HepG2 (cell line): Measurements from ENCODE around the gene TPI1. TPM values are rescaled to one million over a fixed set of nuclear protein-coding genes. Genes with fewer than 3 reads are reported as not detected.
A peak's percentile ranks its signal among the peaks of the same experiment; 100 is the strongest.

Source experiments
- AKAP8 ChIP-seq: sonication (generic); formaldehyde crosslinking; IDR thresholded peaks from 2 replicates; pipeline ENCODE4 v1.5.1; 2020; ENCODE audit warnings: mild to moderate bottlenecking, missing genetic modification reagents
- ATF7 ChIP-seq, 2 experiments: fragments of 450-650 bp in 1 of 2; sonication (generic) in 1 of 2; formaldehyde crosslinking in 1 of 2; IDR thresholded peaks; 2 replicates each; pipeline versions ENCODE4 v1.4.0 to v1.6.1; 2016 to 2020; ENCODE audit warnings: antibody characterized with exemption in 1 of 2, mild to moderate bottlenecking in 1 of 2, missing genetic modification reagents in 1 of 2
- FOSL2 ChIP-seq: sonication (generic); formaldehyde crosslinking; IDR thresholded peaks from 2 replicates; pipeline ENCODE4 v1.4.0; 2020; ENCODE audit warnings: missing genetic modification reagents
- HDAC2 ChIP-seq: sonication (generic); formaldehyde crosslinking; IDR thresholded peaks from 2 replicates; pipeline ENCODE4 v1.4.0; 2020; ENCODE audit warnings: missing genetic modification reagents
- HNF1B ChIP-seq: sonication (generic); formaldehyde crosslinking; IDR thresholded peaks from 2 replicates; pipeline ENCODE4 v1.5.1; 2020; ENCODE audit warnings: mild to moderate bottlenecking, moderate library complexity, missing genetic modification reagents
- HNRNPK ChIP-seq: fragments of 200-400 bp; formaldehyde crosslinking; IDR thresholded peaks from 2 replicates; pipeline ENCODE4 v1.6.1; 2018; ENCODE audit warnings: low read length, low read depth, moderate library complexity, mild to moderate bottlenecking; ENCODE audit not compliant: poor library complexity, severe bottlenecking
- HOXD1 ChIP-seq: sonication (generic); formaldehyde crosslinking; IDR thresholded peaks from 2 replicates; pipeline ENCODE4 v1.5.0; 2020; ENCODE audit warnings: missing genetic modification reagents
- IRF2 ChIP-seq: IDR thresholded peaks from 2 replicates; pipeline ENCODE4 v1.6.1; 2018; ENCODE audit warnings: missing genetic modification reagents, missing compliant biosample characterization
- KAT8 ChIP-seq: IDR thresholded peaks from 2 replicates; pipeline ENCODE4 v1.6.1; 2016; ENCODE audit warnings: missing genetic modification reagents, missing compliant biosample characterization
- KDM2A ChIP-seq: sonication (generic); formaldehyde crosslinking; IDR thresholded peaks from 2 replicates; pipeline ENCODE4 v1.4.0; 2020; ENCODE audit warnings: low read depth, missing genetic modification reagents, borderline replicate concordance
- KLF12 ChIP-seq: sonication (generic); formaldehyde crosslinking; IDR thresholded peaks from 2 replicates; pipeline ENCODE4 v1.4.0; 2020; ENCODE audit warnings: missing genetic modification reagents, borderline replicate concordance
- MEF2D ChIP-seq: sonication (generic); formaldehyde crosslinking; IDR thresholded peaks from 2 replicates; pipeline ENCODE4 v1.5.1; 2020; ENCODE audit warnings: mild to moderate bottlenecking, missing genetic modification reagents
- NCOR1 ChIP-seq: fragments of 200-600 bp; sonication (generic); IDR thresholded peaks from 2 replicates; pipeline ENCODE4 v1.7.0; 2017; ENCODE audit warnings: antibody characterized with exemption, low read length, borderline replicate concordance
- NFYB ChIP-seq: sonication (generic); formaldehyde crosslinking; IDR thresholded peaks from 2 replicates; pipeline ENCODE4 v1.4.0; 2020; ENCODE audit warnings: missing genetic modification reagents
- PAF1 ChIP-seq: IDR thresholded peaks from 2 replicates; pipeline ENCODE4 v1.6.1; 2016; ENCODE audit warnings: missing genetic modification reagents, missing compliant biosample characterization
- POLR2AphosphoS2 ChIP-seq: IDR thresholded peaks from 2 replicates; pipeline ENCODE4 v1.6.1; 2011; ENCODE audit warnings: low read depth, low read length, improper control_type of control experiment
- SAP130 ChIP-seq: IDR thresholded peaks from 2 replicates; pipeline ENCODE4 v1.6.1; 2016; ENCODE audit warnings: low read depth
- SP4 ChIP-seq: sonication (generic); formaldehyde crosslinking; IDR thresholded peaks from 2 replicates; pipeline ENCODE4 v1.8.1; 2023; ENCODE audit warnings: mild to moderate bottlenecking, missing genetic modification reagents
- SSRP1 ChIP-seq: IDR thresholded peaks from 2 replicates; pipeline ENCODE4 v1.6.1; 2016; ENCODE audit warnings: control low read depth
- STAG1 ChIP-seq: sonication (generic); formaldehyde crosslinking; IDR thresholded peaks from 2 replicates; pipeline ENCODE4 v1.4.0; 2020; ENCODE audit warnings: missing genetic modification reagents
- TAF15 ChIP-seq: fragments of 200-400 bp; formaldehyde crosslinking; IDR thresholded peaks from one replicate; pipeline ENCODE4 v1.6.1; 2018; ENCODE audit warnings: mild to moderate bottlenecking, low read depth, low read length; ENCODE audit not compliant: poor library complexity, severe bottlenecking
- TEAD3 ChIP-seq: optimal IDR thresholded peaks from 2 replicates; pipeline ENCODE3; 2016; ENCODE audit warnings: borderline replicate concordance
- ZNF430 ChIP-seq: sonication (generic); formaldehyde crosslinking; IDR thresholded peaks from 2 replicates; pipeline ENCODE4 v1.9.0; 2021; ENCODE audit warnings: mild to moderate bottlenecking, missing genetic modification reagents
- ZNF574 ChIP-seq: sonication (generic); formaldehyde crosslinking; IDR thresholded peaks from 2 replicates; pipeline ENCODE4 v1.4.0; 2020; ENCODE audit warnings: missing genetic modification reagents
- ZNF780A ChIP-seq: sonication (generic); formaldehyde crosslinking; IDR thresholded peaks from 2 replicates; pipeline ENCODE4 v1.8.0; 2022; ENCODE audit warnings: mild to moderate bottlenecking, missing genetic modification reagents, moderate library complexity
- ZNF839 ChIP-seq: sonication (generic); formaldehyde crosslinking; IDR thresholded peaks from 2 replicates; pipeline ENCODE4 v1.4.0; 2020; ENCODE audit warnings: missing genetic modification reagents, mild to moderate bottlenecking, borderline replicate concordance
- polyA plus RNA-seq, 8 experiments: library from polyadenylated mRNA; depleted of rRNA in 3 of 8; stranded (reverse) in 7 of 8; unstranded in 1 of 8; fragments of >200 nt; fragmentation: Illumina TruSeq in 4 of 8; extraction: Trizol in 4 of 8; gene quantifications; 2 replicates each; pipeline versions ENCODE4 v1.2.1 to v1.2.3, GENCODE V29; 2011 to 2016; ENCODE audit warnings: low read depth in 4 of 8, missing spikeins in 1 of 8, mixed read lengths in 1 of 8; ENCODE audit not compliant: insufficient read depth in 1 of 8
- total RNA-seq, 5 experiments: library from RNA; depleted of rRNA; stranded (reverse); fragments of >200 nt; fragmentation: Illumina TruSeq; extraction: Trizol; gene quantifications; 2 replicates each; pipeline ENCODE4 v1.2.3, GENCODE V29; 2016; ENCODE audit warnings: low read depth in 1 of 5
- TF ChIP-seq, protein P1 (sequence below): sonication (generic); formaldehyde crosslinking; IDR thresholded peaks from 2 replicates; pipeline ENCODE4 v1.5.0; 2020; ENCODE audit warnings: missing genetic modification reagents, mild to moderate bottlenecking, borderline replicate concordance

Gene TPI1
- total and polyA plus RNA-seq, 2 of the 13 experiments (the other 11 are each of a cell fraction or from before 2014, with no cell fraction given) = 945 to 2,535 TPM

DNA sequence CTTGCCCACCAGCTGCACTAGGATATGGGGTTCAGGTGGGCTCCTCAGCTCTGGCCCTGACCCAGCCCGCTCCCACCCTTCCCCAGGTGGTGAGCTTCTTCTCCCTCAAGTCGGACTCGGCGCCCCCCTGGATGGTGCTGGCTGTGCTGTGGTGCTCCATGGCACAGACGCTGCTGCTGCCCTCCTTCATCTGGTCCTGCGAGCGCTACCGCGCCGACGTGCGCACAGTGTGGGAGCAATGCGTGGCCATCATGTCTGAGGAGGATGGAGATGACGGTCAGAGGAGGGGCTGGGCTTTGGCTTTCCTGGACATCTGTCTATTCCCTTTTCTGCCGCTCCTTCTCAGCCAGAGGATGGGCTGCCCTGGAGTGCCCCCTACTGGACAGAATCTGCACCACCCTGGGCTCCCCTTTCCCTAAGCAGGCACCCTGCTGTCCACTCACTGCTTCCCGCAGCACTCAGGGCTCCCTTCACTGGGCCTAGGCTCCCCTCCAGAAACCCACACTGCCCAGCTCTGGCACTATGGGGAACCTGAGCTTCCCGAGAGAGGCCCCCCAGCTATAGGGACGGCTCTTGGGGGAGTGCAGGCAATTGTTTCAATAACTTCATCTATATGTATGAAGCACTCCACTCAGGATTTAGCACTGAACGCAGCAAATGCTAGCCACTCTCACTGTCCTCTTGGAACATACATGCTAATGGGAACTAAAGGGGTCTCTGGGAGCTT, 41.8 kb upstream of the TPI1 start (continued):
- TF ChIP-seq MEF2D (CRISPR knock-in tag) = 0 out of 2 replicates have a peak, but pooled peaks have one; percentile 38
- peak; percentile 69 for TF ChIP-seq TAF15
- no peak for TF ChIP-seq POLR2AphosphoS2
- TF ChIP-seq ATF7 (IDR thresholded peaks at IDR 0.05) = no peak
- TF ChIP-seq ATF7 (CRISPR knock-in tag; IDR thresholded peaks at IDR 0.05) = no peak
- TF ChIP-seq SP4 (CRISPR knock-in tag) = peak; percentile 56; the same call in 1 of the 2 replicates
- TF ChIP-seq KLF12 (CRISPR knock-in tag) = no peak
- peak; percentile 44; the same call in 1 of the 2 replicates for TF ChIP-seq SAP130 (CRISPR knock-in tag)
- TF ChIP-seq HOXD1 (CRISPR knock-in tag) = no peak
- no peak; the same call in 1 of the 2 replicates for TF ChIP-seq FOSL2
- no peak for TF ChIP-seq ZNF430
- TF ChIP-seq AKAP8 = peak; percentile 89
- TF ChIP-seq TEAD3 (CRISPR knock-in tag) = peak; percentile 85
- TF ChIP-seq HNRNPK = no peak
- peak; percentile 85 for TF ChIP-seq STAG1 (CRISPR knock-in tag)
- peak; percentile 25; the same call in 1 of the 2 replicates for TF ChIP-seq HNF1B (CRISPR knock-in tag)
- TF ChIP-seq NCOR1 = no peak
- TF ChIP-seq ZNF780A (CRISPR knock-in tag) = no peak
- no peak for TF ChIP-seq ZNF839 (CRISPR knock-in tag)
- peak; percentile 58; the same call in 1 of the 2 replicates for TF ChIP-seq PAF1 (CRISPR knock-in tag)
- TF ChIP-seq NFYB (CRISPR knock-in tag) = no peak
- TF ChIP-seq KDM2A (CRISPR knock-in tag) = peak; percentile 69; the same call in 1 of the 2 replicates
- TF ChIP-seq, protein P1, sequence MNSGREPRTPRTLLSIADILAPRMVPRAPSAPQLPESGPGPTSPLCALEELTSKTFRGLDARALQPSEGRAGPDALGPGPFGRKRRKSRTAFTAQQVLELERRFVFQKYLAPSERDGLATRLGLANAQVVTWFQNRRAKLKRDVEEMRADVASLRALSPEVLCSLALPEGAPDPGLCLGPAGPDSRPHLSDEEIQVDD = no peak
- no peak for TF ChIP-seq HDAC2 (CRISPR knock-in tag)
- TF ChIP-seq IRF2 (CRISPR knock-in tag) = 0 out of 2 replicates have a peak, but pooled peaks have one; percentile 34
- 0 out of 2 replicates have a peak, but pooled peaks have one; percentile 28 for TF ChIP-seq KAT8 (CRISPR knock-in tag)
- no peak; the same call in 1 of the 2 replicates for TF ChIP-seq SSRP1
- 0 out of 2 replicates have a peak, but pooled peaks have one; percentile 15 for TF ChIP-seq ZNF574
